Hepatic stellate cell (primary cell): ENCODE measurements around the gene COL25A1.
A peak's percentile ranks its signal among the peaks of the same experiment; 100 is the strongest.

Experiments used
- DNase-seq: peaks from one replicate; pipeline ENCODE4 v3.0.0; 2011; ENCODE audit warnings: low spot score

COL25A1 gene

GRCh38 chr4:108852691-108853090 lies 449.8 kb downstream of the COL25A1 start:
- no peak for DNase-seq

- DNase-seq, result no peak
Measured at GRCh38 chr4:108851366-108851765, 451.1 kb downstream of the COL25A1 start.

GRCh38 chr4:108850219-108850649 lies 452.2 kb downstream of the COL25A1 start:
- DNase-seq, result no peak

- peak; percentile 7 for DNase-seq
Measured at GRCh38 chr4:108849611-108850168, 452.8 kb downstream of the COL25A1 start.

GRCh38 chr4:108846568-108846967 lies 455.9 kb downstream of the COL25A1 start:
- no peak for DNase-seq

GRCh38 chr4:108840426-108840975 lies 462.0 kb downstream of the COL25A1 start:
- no peak for DNase-seq

GRCh38 chr4:108839333-108839732 lies 463.1 kb downstream of the COL25A1 start:
- no peak for DNase-seq

- no peak for DNase-seq
Measured at GRCh38 chr4:108838451-108838850, 464.0 kb downstream of the COL25A1 start.

GRCh38 chr4:108834835-108835384 lies 467.5 kb downstream of the COL25A1 start:
- peak; percentile 4 for DNase-seq

- DNase-seq, result peak; percentile 22
Measured at GRCh38 chr4:108834166-108834834, 468.2 kb downstream of the COL25A1 start.

- no peak for DNase-seq
Measured at GRCh38 chr4:108833046-108833445, 469.4 kb downstream of the COL25A1 start.

- DNase-seq, result no peak
Measured at GRCh38 chr4:108831886-108832285, 470.6 kb downstream of the COL25A1 start.

- DNase-seq, result no peak
Measured at GRCh38 chr4:108831291-108831690, 471.2 kb downstream of the COL25A1 start.

- DNase-seq, result no peak
Measured at GRCh38 chr4:108830509-108831244, 471.8 kb downstream of the COL25A1 start.

- no peak for DNase-seq
Measured at GRCh38 chr4:108829966-108830492, 472.4 kb downstream of the COL25A1 start.

- DNase-seq, result no peak
Measured at GRCh38 chr4:108828620-108829019, 473.8 kb downstream of the COL25A1 start.

- no peak for DNase-seq
Measured at GRCh38 chr4:108825737-108826136, 476.7 kb downstream of the COL25A1 start.

- no peak for DNase-seq
Measured at GRCh38 chr4:108821351-108821930, 481.0 kb downstream of the COL25A1 start.

GRCh38 chr4:108820492-108821350 lies 481.7 kb downstream of the COL25A1 start:
- DNase-seq, result no peak

- no peak for DNase-seq
Measured at GRCh38 chr4:108814326-108814725, 488.1 kb downstream of the COL25A1 start.

- no peak for DNase-seq
Measured at GRCh38 chr4:108813261-108813660, 489.2 kb downstream of the COL25A1 start.
